Loucy (cell line): ENCODE data around the gene RHBDF2.

ENCODE experiments used
- H2AFZ ChIP-seq: fragments of 200-600 bp; sonication (generic); 2 replicates; pipeline ENCODE4 v1.6.0; 2016; ENCODE audit warnings: antibody characterized with exemption, mild to moderate bottlenecking, low read length, moderate library complexity
- H3F3A ChIP-seq: fragments of 200-600 bp; 2 replicates; pipeline ENCODE4 v1.6.0; 2016; ENCODE audit warnings: antibody characterized with exemption, low read depth, mild to moderate bottlenecking
- H3K27me3 ChIP-seq: fragments of 200-600 bp; sonication (generic); 2 replicates; pipeline ENCODE4 v1.6.1; 2014; ENCODE audit warnings: low read length, mild to moderate bottlenecking; ENCODE audit not compliant: insufficient read depth, poor library complexity, severe bottlenecking
- H3K36me3 ChIP-seq: fragments of 200-600 bp; sonication (generic); 2 replicates; pipeline ENCODE4 v1.6.1; 2016; ENCODE audit warnings: low read length; ENCODE audit not compliant: insufficient read depth
- H3K4me1 ChIP-seq: fragments of 200-600 bp; sonication (generic); 2 replicates; pipeline ENCODE4 v1.5.1; 2014; ENCODE audit warnings: low read length, mild to moderate bottlenecking; ENCODE audit not compliant: insufficient read depth, poor library complexity, severe bottlenecking
- H3K4me2 ChIP-seq: fragments of 200-600 bp; sonication (generic); 2 replicates; pipeline ENCODE4 v1.6.0; 2014; ENCODE audit warnings: antibody characterized with exemption, low read length, low read depth, mild to moderate bottlenecking; ENCODE audit not compliant: poor library complexity, severe bottlenecking
- H3K4me3 ChIP-seq: fragments of 200-600 bp; sonication (generic); 2 replicates; pipeline ENCODE4 v1.5.1; 2014; ENCODE audit warnings: low read length, mild to moderate bottlenecking, mixed read lengths; ENCODE audit not compliant: poor library complexity, severe bottlenecking
- H3K79me2 ChIP-seq: fragments of 200-600 bp; sonication (generic); 2 replicates; pipeline ENCODE4 v1.6.1; 2014; ENCODE audit warnings: low read length; ENCODE audit not compliant: insufficient read depth
- H3K9ac ChIP-seq: fragments of 200-600 bp; sonication (generic); 2 replicates; pipeline ENCODE4 v1.6.0; 2014; ENCODE audit warnings: mild to moderate bottlenecking, low read depth, low read length, moderate library complexity; ENCODE audit not compliant: poor library complexity, severe bottlenecking
- H3K9me2 ChIP-seq: fragments of 200-600 bp; sonication (generic); replicated peaks from 2 replicates; pipeline ENCODE4 v1.6.1; 2016; ENCODE audit warnings: low read depth, low read length, mixed read lengths
- H3K9me3 ChIP-seq: fragments of 200-600 bp; sonication (generic); 2 replicates; pipeline ENCODE4 v1.6.1; 2014; ENCODE audit warnings: mild to moderate bottlenecking, antibody characterized with exemption, low read length, low read depth; ENCODE audit not compliant: insufficient read depth
- H4K20me1 ChIP-seq: fragments of 200-600 bp; sonication (generic); 2 replicates; pipeline ENCODE4 v1.6.0; 2014; ENCODE audit warnings: antibody characterized with exemption, low read length, mild to moderate bottlenecking; ENCODE audit not compliant: insufficient read depth, poor library complexity, severe bottlenecking
- EZH2phosphoT487 ChIP-seq: fragments of 200-600 bp; IDR thresholded peaks from 2 replicates; pipeline ENCODE4 v1.6.1; 2018; ENCODE audit warnings: antibody characterized with exemption, mild to moderate bottlenecking, moderate library complexity, borderline replicate concordance
- TF ChIP-seq, protein P1 (sequence below): fragments of 200-600 bp; sonication (generic); conservative IDR thresholded peaks from 2 replicates; pipeline ENCODE4 v1.5.1; 2014; ENCODE audit warnings: mild to moderate bottlenecking, antibody characterized with exemption, low read length

The RHBDF2 gene

DNA sequence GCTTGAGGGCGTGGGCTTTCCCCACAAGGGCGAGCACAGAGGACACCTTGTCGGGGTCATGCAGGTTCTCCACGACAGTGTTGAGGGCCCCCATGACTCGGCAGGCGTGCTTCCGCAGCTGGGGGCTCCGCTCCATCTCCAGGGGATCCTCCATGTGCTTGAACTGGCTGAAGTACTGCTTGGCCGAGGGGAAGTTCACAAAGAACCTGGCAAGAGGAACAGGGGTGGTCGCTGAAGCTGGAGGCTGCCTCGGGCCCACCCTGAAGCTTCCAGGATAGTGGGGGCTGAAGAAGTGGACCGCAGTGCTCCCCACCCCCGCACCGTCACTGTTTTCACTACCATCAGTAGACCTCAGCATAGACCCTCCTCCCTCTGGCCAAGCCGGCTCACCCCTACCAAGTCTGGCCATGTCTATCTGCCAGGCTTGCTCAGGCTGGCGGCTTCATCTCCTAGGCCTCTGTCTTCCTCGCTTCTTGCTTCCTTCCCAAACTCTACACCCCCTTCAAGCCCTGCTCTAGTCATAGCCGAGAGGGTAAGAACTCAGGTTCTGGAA is 30.3 kb upstream of the RHBDF2 start:
- no peak overlapping the region for H3K9ac ChIP-seq
- H3K79me2 ChIP-seq, result peaks cover 36% of the 10 kb centered on the region
- TF ChIP-seq, protein P1, sequence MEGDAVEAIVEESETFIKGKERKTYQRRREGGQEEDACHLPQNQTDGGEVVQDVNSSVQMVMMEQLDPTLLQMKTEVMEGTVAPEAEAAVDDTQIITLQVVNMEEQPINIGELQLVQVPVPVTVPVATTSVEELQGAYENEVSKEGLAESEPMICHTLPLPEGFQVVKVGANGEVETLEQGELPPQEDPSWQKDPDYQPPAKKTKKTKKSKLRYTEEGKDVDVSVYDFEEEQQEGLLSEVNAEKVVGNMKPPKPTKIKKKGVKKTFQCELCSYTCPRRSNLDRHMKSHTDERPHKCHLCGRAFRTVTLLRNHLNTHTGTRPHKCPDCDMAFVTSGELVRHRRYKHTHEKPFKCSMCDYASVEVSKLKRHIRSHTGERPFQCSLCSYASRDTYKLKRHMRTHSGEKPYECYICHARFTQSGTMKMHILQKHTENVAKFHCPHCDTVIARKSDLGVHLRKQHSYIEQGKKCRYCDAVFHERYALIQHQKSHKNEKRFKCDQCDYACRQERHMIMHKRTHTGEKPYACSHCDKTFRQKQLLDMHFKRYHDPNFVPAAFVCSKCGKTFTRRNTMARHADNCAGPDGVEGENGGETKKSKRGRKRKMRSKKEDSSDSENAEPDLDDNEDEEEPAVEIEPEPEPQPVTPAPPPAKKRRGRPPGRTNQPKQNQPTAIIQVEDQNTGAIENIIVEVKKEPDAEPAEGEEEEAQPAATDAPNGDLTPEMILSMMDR, result no peak
- TF ChIP-seq EZH2phosphoT487, result no peak
- no peaks in the 10 kb centered on the region for H3K36me3 ChIP-seq
- H2AFZ ChIP-seq, result no peak overlapping the region
- H3F3A ChIP-seq, result peaks cover 4% of the 10 kb centered on the region; the same call in 1 of the 2 replicates
- no peak overlapping the region for H3K4me2 ChIP-seq
- no peaks in the 10 kb centered on the region for H3K27me3 ChIP-seq
- no peaks in the 10 kb centered on the region for H3K9me2 ChIP-seq
- no peak overlapping the region for H3K4me3 ChIP-seq
- H3K9me3 ChIP-seq, result no peaks in the 10 kb centered on the region
- H3K4me1 ChIP-seq, result peaks cover 51% of the 10 kb centered on the region
- no peaks in the 10 kb centered on the region for H4K20me1 ChIP-seq

DNA sequence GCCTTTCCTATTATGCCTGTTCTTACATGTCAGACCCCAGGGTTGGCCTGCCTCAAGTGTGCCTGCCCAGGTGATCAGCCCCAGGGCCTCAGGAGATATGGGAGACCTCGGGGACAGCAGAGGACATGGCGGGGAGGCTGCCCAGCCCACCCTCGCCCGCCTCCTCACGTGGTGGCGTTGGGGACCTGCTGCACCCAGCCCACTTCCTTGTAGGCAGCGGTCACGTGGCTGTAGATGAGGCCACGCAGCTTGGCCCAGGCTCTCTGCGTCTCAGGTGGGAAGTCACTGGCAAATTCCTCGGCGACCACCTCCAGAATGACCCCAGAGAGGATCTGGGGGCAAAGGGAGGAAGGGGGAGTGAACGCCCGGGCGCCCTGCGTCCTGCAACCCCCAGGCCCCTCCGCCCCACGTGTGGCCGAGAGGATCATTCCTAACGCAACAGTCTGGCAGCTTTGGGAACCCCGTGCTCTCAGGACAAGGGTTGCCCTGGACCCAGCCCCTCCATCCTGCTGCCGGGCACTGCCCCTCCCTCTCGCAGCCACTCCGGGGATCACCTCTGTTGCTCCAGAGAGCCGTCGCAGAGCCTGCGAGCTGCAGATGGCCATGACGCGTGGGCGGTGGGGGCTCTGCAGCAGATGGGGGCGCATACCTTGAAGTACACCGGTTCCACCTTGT is 29.7 kb upstream of the RHBDF2 start:
- H3K79me2 ChIP-seq, result peaks cover 36% of the 10 kb centered on the region
- no peaks in the 10 kb centered on the region for H3K9me2 ChIP-seq
- H3K27me3 ChIP-seq, result no peaks in the 10 kb centered on the region
- H3K9me3 ChIP-seq, result no peaks in the 10 kb centered on the region
- H2AFZ ChIP-seq, result no peak overlapping the region
- H3K4me1 ChIP-seq, result peaks cover 51% of the 10 kb centered on the region
- H4K20me1 ChIP-seq, result no peaks in the 10 kb centered on the region
- peak overlapping the region; percentile 96 for H3K4me2 ChIP-seq
- TF ChIP-seq, protein P1, result no peak
- TF ChIP-seq EZH2phosphoT487, result no peak
- H3K36me3 ChIP-seq, result no peaks in the 10 kb centered on the region
- peak overlapping the region; percentile 99 for H3K9ac ChIP-seq
- H3K4me3 ChIP-seq, result no peak overlapping the region
- peaks cover 4% of the 10 kb centered on the region; the same call in 1 of the 2 replicates for H3F3A ChIP-seq

DNA sequence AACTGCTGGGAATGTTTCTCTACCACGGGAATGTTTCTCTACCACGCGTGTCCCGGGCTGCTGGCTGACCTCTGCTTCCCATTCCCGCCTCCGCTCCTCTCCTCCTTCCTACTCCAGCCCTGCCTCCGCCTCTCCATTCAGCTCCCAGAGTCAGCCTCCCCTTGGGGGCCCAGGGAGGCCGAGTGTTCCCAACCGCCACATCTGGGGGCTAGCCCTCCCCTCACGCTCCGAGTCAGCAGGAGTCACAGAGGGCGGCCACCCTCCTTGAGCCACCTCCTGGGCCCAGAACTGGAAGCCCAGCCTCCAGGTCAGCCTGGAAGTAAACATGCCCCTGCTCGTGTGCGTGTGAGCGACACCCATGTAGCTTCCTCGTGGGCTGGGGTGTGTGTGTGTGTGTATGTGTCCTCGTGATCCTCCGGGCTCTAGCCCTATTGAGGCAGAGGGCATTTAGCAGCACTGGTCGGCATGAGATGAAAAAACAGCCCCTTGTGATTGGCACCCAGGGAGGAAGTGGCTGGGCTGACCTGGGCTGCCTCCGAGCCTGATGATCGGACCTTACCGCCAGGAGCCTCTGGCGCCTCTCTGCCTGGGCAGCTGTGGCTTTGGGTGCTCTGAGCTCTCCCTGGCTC is 29.0 kb upstream of the RHBDF2 start:
- Histone ChIP-seq H3K79me2 (peaks cover 36% of the 10 kb centered on the region), H3K9me3 (no peaks in the 10 kb centered on the region), H2AFZ (no peak overlapping the region), H3K4me3 (peak overlapping the region; percentile 93), H3K9me2 (no peaks in the 10 kb centered on the region), H3K36me3 (no peaks in the 10 kb centered on the region), H4K20me1 (no peaks in the 10 kb centered on the region), H3K9ac (peak overlapping the region; percentile 99), H3K4me2 (peak overlapping the region; percentile 96), H3K4me1 (peaks cover 48% of the 10 kb centered on the region), H3K27me3 (no peaks in the 10 kb centered on the region), H3F3A (peaks cover 4% of the 10 kb centered on the region; the same call in 1 of the 2 replicates)
- TF ChIP-seq EZH2phosphoT487, result no peak
- TF ChIP-seq, protein P1, result no peak
